Vagina (tissue), 2 donors: ENCODE measurements around the gene LMBR1.

Experiments used
- POLR2AphosphoS5 ChIP-seq, 2 donors: sonication (generic); formaldehyde crosslinking; IDR thresholded peaks; one replicate each; pipeline ENCODE4 v1.9.0; 2017; ENCODE audit warnings: antibody characterized with exemption in 2 of 2, mild to moderate bottlenecking in 2 of 2, low read depth in 1 of 2; ENCODE audit not compliant: insufficient read depth in 1 of 2
- TF ChIP-seq, protein P1 (sequence below), 3 experiments: fragments of 450-650 bp in 2 of 3; fragments of 200-600 bp in 1 of 3; sonication (generic) in 1 of 3; IDR thresholded peaks; one replicate each; pipeline ENCODE4 v1.5.1; 2017 to 2019; ENCODE audit warnings: antibody characterized with exemption in 3 of 3, mild to moderate bottlenecking in 2 of 3, moderate library complexity in 2 of 3

DNA sequence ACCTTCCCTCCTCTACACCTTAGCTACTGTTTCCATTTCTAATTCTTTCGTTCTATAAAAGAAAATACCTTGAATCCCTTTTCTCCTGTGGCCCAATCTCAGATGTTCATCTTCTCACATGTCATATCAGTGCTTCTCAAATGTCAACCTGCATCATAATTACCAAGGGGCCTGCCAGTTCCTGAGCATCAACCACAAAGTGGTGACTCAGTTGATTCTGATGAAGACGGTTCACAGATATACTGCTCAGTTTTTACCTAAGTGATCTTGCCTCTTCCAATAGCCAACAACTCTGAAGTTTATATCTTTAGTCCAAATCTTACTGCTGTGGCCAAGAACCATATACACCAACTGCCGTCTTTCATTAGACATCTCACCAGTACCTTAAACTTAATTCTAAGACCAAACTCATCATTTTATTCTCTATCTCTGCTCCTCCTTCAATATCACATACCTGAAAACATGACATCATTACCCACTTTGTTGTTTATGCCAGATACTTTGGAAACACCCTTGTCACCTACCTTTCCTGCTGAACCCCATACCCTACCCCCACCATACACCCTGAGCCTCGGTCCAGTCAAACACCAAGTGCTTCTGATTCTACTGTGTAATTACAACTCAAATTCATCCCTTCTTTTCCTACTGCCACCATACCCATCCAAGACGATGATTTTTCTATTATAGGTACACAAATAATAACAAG lies 115.5 kb downstream of the LMBR1 start:
- TF ChIP-seq, protein P1, sequence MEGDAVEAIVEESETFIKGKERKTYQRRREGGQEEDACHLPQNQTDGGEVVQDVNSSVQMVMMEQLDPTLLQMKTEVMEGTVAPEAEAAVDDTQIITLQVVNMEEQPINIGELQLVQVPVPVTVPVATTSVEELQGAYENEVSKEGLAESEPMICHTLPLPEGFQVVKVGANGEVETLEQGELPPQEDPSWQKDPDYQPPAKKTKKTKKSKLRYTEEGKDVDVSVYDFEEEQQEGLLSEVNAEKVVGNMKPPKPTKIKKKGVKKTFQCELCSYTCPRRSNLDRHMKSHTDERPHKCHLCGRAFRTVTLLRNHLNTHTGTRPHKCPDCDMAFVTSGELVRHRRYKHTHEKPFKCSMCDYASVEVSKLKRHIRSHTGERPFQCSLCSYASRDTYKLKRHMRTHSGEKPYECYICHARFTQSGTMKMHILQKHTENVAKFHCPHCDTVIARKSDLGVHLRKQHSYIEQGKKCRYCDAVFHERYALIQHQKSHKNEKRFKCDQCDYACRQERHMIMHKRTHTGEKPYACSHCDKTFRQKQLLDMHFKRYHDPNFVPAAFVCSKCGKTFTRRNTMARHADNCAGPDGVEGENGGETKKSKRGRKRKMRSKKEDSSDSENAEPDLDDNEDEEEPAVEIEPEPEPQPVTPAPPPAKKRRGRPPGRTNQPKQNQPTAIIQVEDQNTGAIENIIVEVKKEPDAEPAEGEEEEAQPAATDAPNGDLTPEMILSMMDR (IDR thresholded peaks at IDR 0.05), result no peak
- TF ChIP-seq POLR2AphosphoS5 (IDR thresholded peaks at IDR 0.05; ENCODE audit: insufficient read depth in 1 of 2, low read depth in 1 of 2), result no peak
